ENCODE data around the gene ATP6V1B1. TPM values are rescaled to one million over a fixed set of nuclear protein-coding genes. Genes with fewer than 3 reads are reported as not detected.

The ATP6V1B1 gene
- total and polyA plus RNA-seq, 2 of the 4 experiments (the other 2 are of a cell fraction), result 1.3 TPM; not detected in 1

GRCh38 chr2:71003966-71004755 is 68.5 kb downstream of the ATP6V1B1 start:
- Histone ChIP-seq H3K4me3 (ENCODE audit: insufficient read depth, low read depth, low read length) (no peak overlapping the region), H3K9me1 (ENCODE audit: insufficient read depth, low read length) (no peaks in the 10 kb centered on the region; the same call in 1 of the 2 replicates), H3K36me3 (ENCODE audit: control insufficient read depth, insufficient read depth, low read length) (no peaks in the 10 kb centered on the region), H3K4me1 (ENCODE audit: control insufficient read depth, insufficient read depth, low read length) (peaks cover 2% of the 10 kb centered on the region; the same call in 1 of the 2 replicates), H3K23ac (ENCODE audit: low read depth, low read length) (no peak overlapping the region), H2AFZ (replicated peaks; ENCODE audit: low read length, poor library complexity) (no peak overlapping the region), H3K9me3 (ENCODE audit: control insufficient read depth, insufficient read depth, low read length) (no peaks in the 10 kb centered on the region), H3K4me2 (ENCODE audit: low read depth, low read length) (no peak overlapping the region), H3K9ac (ENCODE audit: low read depth, low read length) (no peak overlapping the region), H3K27ac (ENCODE audit: insufficient read depth, low read length) (no peak overlapping the region), H2BK5ac (ENCODE audit: low read depth, low read length, poor library complexity, severe bottlenecking) (no peak overlapping the region), H3K18ac (ENCODE audit: low read depth, low read length) (no peak overlapping the region), H3K27me3 (ENCODE audit: control insufficient read depth, insufficient read depth, low read length) (peaks cover 8% of the 10 kb centered on the region; the same call in 1 of the 2 replicates), H3K14ac (replicated peaks; ENCODE audit: low read depth, low read length) (no peak overlapping the region), H4K5ac (ENCODE audit: low read depth, low read length) (no peak overlapping the region), H3K79me1 (ENCODE audit: low read depth in 1 of 2, low read length in 2 of 2) (no peaks in the 10 kb centered on the region), H2BK20ac (ENCODE audit: low read depth, low read length) (no peak overlapping the region), H2BK120ac (ENCODE audit: low read depth, low read length) (no peak overlapping the region), H3K56ac (ENCODE audit: extremely low read depth, insufficient read depth, low read length) (no peak overlapping the region), H4K91ac (ENCODE audit: insufficient read depth, low read depth, low read length) (no peak overlapping the region), H2AK9ac (replicated peaks; ENCODE audit: low read depth, low read length, poor library complexity) (no peak overlapping the region), H3K4ac (ENCODE audit: low read depth, low read length) (no peak overlapping the region), H2BK15ac (ENCODE audit: low read depth, low read length) (no peak overlapping the region), H4K20me1 (ENCODE audit: insufficient read depth, low read length) (no peaks in the 10 kb centered on the region), H2AK5ac (ENCODE audit: low read depth, low read length) (no peak overlapping the region), H4K8ac (ENCODE audit: low read depth in 2 of 2, low read length in 2 of 2) (no peak overlapping the region)
- dilution Hi-C loops (cut with HindIII; ENCODE audit: low sequenced_read_pairs, unreplicated experiment), result no loop called here
- intact Hi-C loops (cut with micrococcal nuclease), result loop anchor here (2.0 to 10.0 kb wide), 2 partner anchors 65 to 121 kb away; partner anchors contain the start of gene NAGK
- in situ Hi-C loops (cut with MboI; ENCODE audit: low sequenced_read_pairs), result no loop called here
- ChIA-PET CTCF (no interaction called here), POLR2A (ENCODE audit: unreplicated experiment) (no interaction called here)
- ATAC-seq (ENCODE audit: low read depth) (no peak), DNase-seq (no peak)
- WGBS, 2 experiments (ENCODE audit: extremely low coverage in 2 of 2, insufficient read length in 1 of 2), result 20% methylated on average over 1 of the region's 11 CpGs; no CpG with 5 or more reads in 1 of the 2 experiments
- TF ChIP-seq MAFK (IDR thresholded peaks at IDR 0.05; ENCODE audit: low read depth, low read length), result no peak
- TF ChIP-seq RAD21 (IDR thresholded peaks at IDR 0.05; ENCODE audit: low read length), result no peak
- TF ChIP-seq ELK1 (IDR thresholded peaks at IDR 0.05; ENCODE audit: borderline replicate concordance, low read depth, low read length), result no peak
- TF ChIP-seq CTCF (conservative IDR thresholded peaks at IDR 0.05; ENCODE audit: low read depth, low read length), result no peak
- TF ChIP-seq CHD1 (IDR thresholded peaks at IDR 0.05; ENCODE audit: low read depth, low read length), result no peak
- TF ChIP-seq FOS (IDR thresholded peaks at IDR 0.05; ENCODE audit: low read depth, low read length), result no peak
- no peak for TF ChIP-seq USF2 (IDR thresholded peaks at IDR 0.05; ENCODE audit: low read depth, low read length)
- no peak for TF ChIP-seq POLR2A (IDR thresholded peaks at IDR 0.05; ENCODE audit: low read depth, low read length)
- no peak for TF ChIP-seq BHLHE40 (IDR thresholded peaks at IDR 0.05; ENCODE audit: low read depth, low read length)
- TF ChIP-seq NFE2L2 (IDR thresholded peaks at IDR 0.05; ENCODE audit: low read depth, low read length), result no peak
- no peak for TF ChIP-seq SMC3 (IDR thresholded peaks at IDR 0.05; ENCODE audit: low read depth, low read length)
- no peak for TF ChIP-seq RFX5 (IDR thresholded peaks at IDR 0.05; ENCODE audit: low read depth, low read length)
- no peak for TF ChIP-seq MXI1 (IDR thresholded peaks at IDR 0.05; ENCODE audit: borderline replicate concordance, low read depth, low read length)
- TF ChIP-seq CEBPB (IDR thresholded peaks at IDR 0.05; ENCODE audit: low read depth, low read length), result no peak
- BruUV-seq (replicated peaks), result no TSS peak

All from IMR-90 (cell line).